AG04449 (cell line): Measurements from ENCODE around the gene GIMAP2.

Experiments used
- CTCF ChIA-PET: fragments of 350-600 bp; formaldehyde crosslinking; extraction: SDS; loops from one replicate; lab custom pipeline; 2021; ENCODE audit warnings: antibody characterized with exemption; lab: Yijun Ruan, JAX
- POLR2A ChIA-PET: fragments of 400-600, 350-600 bp; formaldehyde crosslinking; extraction: SDS; loops from one replicate; lab custom pipeline; 2020; ENCODE audit warnings: antibody characterized with exemption, inconsistent platforms; lab: Yijun Ruan, JAX
- DNase-seq: peaks from one replicate; pipeline ENCODE4 v3.0.0-alpha.2; 2010; ENCODE audit warnings: low read depth, low spot score
- H3K4me3 ChIP-seq: 2 replicates; pipeline ENCODE4 v1.5.1; 2011; ENCODE audit warnings: low read depth, mild to moderate bottlenecking, control low read depth, low read length
- TF ChIP-seq, protein P1 (sequence below): IDR thresholded peaks from one replicate; pipeline ENCODE4 v1.5.1; 2011; ENCODE audit warnings: mild to moderate bottlenecking, moderate library complexity, low read length, control low read depth, inconsistent platforms; ENCODE audit not compliant: insufficient read depth; ENCODE audit errors: missing control alignments

The GIMAP2 gene

DNA sequence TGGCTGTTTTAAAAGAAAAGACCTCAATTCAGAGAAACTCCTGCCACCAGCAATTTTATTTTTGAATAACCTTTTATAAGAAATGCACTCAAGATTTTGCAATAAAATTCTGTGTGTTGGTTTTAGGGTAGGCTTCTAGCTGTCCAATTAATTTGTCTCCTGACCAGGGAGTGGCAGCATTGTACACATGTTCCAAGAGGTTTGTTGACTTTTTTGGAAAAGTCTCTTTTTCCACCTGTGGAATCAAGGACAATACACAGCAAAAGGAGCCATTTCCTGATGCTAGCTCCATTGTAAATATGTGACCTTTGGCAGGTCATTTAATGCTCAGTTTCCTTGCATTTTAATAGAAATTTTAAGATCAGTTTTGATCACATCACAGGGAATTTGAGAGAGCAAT lies 53.5 kb downstream of the GIMAP2 start:
- ChIA-PET CTCF (no interaction called here), POLR2A (no interaction called here)
- no peak overlapping the region for H3K4me3 ChIP-seq
- TF ChIP-seq, protein P1, sequence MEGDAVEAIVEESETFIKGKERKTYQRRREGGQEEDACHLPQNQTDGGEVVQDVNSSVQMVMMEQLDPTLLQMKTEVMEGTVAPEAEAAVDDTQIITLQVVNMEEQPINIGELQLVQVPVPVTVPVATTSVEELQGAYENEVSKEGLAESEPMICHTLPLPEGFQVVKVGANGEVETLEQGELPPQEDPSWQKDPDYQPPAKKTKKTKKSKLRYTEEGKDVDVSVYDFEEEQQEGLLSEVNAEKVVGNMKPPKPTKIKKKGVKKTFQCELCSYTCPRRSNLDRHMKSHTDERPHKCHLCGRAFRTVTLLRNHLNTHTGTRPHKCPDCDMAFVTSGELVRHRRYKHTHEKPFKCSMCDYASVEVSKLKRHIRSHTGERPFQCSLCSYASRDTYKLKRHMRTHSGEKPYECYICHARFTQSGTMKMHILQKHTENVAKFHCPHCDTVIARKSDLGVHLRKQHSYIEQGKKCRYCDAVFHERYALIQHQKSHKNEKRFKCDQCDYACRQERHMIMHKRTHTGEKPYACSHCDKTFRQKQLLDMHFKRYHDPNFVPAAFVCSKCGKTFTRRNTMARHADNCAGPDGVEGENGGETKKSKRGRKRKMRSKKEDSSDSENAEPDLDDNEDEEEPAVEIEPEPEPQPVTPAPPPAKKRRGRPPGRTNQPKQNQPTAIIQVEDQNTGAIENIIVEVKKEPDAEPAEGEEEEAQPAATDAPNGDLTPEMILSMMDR, result no peak
- DNase-seq, result no peak

DNA sequence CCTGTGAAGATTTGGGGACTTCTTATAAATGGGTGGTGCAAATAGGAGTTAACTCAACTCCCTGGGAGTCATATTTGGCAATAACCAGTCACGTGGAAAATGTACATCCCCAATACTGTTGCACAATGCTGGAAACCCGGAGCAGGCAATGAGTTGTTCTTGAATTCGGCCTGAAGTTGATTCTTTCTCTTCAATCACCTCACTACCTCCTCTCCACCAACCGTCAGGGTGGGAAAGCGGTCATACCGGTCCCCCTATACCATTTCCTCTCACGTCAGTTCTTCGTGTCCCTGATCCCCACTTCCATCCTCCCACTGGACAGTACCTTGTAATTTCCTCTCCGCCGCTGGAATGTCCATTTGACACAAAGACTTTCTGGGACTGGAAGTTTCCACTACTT lies 54.5 kb downstream of the GIMAP2 start:
- CTCF ChIA-PET, result no interaction called here
- no peak for DNase-seq
- POLR2A ChIA-PET, result no interaction called here
- TF ChIP-seq, protein P1, result no peak
- no peak overlapping the region for H3K4me3 ChIP-seq

DNA sequence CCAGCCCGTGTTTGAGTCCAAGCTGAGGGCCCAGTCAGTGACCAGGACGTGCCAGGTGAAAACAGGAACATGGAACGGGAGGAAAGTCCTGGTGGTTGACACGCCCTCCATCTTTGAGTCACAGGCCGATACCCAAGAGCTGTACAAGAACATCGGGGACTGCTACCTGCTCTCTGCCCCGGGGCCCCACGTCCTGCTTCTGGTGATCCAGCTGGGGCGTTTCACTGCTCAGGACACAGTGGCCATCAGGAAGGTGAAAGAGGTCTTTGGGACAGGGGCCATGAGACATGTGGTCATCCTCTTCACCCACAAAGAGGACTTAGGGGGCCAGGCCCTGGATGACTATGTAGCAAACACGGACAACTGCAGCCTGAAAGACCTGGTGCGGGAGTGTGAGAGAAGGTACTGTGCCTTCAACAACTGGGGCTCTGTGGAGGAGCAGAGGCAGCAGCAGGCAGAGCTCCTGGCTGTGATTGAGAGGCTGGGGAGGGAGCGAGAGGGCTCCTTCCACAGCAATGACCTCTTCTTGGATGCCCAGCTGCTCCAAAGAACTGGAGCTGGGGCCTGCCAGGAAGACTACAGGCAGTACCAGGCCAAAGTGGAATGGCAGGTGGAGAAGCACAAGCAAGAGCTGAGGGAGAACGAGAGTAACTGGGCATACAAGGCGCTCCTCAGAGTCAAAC lies 56.9 kb downstream of the GIMAP2 start:
- TF ChIP-seq, protein P1, result no peak
- CTCF ChIA-PET, result no interaction called here
- POLR2A ChIA-PET, result no interaction called here
- no peak for DNase-seq
- H3K4me3 ChIP-seq, result no peak overlapping the region
